Activated naive CD4-positive, alpha-beta T cell treated with anti-CD3 and anti-CD28 coated beads, Interleukin-2, amount 50 U/mL, for 16 hours (primary cell): ENCODE measurements around the gene EIF3F.

Experiments used
- DNase-seq: peaks from one replicate; pipeline ENCODE4 v3.0.0-alpha.2; 2020

Gene EIF3F

DNA sequence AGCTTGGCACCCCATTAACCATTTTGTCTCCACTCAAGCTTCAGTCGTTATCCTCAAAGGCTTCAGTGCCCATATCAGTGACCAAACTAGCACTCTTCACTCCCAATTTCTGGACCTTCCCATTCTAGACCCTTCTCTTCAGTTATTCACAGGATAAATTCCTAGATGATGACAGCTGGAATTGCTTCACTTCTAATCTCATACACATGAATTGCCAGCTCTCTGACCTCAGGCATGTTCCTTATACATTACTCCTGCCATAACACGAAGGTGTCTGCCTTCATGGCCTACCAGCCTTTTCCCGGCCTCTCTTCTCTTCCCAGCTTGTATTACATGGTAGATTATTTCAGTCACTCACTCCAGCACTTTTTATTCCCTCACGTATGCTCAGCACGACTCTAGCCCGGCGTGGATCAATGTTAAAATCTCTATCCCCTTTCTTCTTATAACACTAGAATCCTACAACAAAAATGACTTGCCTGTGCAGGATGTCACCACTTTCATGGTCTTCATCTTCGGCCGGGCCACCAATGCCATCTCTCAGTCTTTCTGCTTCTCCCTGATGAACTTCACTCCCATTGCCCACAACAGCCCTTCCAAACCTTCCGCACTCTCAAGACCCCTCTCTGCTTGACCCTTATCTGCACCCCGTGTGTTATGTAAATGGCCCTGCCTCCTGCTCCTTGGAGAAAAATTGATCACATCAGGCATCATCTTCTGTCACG, 36.9 kb downstream of the EIF3F start:
- DNase-seq: no peak

DNA sequence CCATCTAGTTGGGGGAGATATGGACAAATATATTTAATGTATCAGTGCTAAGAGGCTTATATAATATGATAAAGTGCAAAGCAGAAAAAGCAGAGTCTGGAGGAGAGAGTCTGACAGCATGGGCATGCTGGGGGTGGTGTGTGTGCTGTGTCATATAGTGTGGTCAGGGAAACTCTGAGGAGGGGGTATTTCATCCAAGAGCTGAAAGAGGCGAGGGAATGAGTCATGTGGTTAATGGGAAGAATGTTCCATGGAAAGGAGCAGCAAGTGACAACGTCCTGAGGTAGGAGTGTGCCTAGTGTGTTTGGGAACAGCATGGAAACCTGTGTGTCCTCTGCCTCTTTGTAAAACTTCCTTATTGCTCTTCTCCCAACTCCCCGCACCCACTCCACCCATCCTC, 38.0 kb downstream of the EIF3F start:
- no peak for DNase-seq

DNA sequence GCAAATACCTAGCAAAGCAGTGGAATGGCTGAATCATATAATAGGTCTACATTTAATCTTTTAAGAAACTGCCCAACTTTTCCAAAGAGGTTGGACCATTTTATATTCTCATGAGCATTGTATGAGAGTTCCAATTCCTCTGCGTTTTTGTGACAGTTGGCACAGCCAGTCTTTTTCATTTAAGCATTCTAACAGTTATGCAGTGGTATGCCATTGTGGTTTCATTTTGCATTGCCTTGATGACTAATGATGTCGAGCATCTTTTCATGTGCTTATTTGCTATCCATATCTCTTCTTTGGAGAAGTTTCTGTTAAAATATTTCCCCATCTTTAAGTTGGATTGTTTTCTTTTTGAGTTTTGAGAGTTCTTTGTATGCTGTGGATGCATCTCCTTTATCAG, 38.7 kb downstream of the EIF3F start:
- DNase-seq: no peak

DNA sequence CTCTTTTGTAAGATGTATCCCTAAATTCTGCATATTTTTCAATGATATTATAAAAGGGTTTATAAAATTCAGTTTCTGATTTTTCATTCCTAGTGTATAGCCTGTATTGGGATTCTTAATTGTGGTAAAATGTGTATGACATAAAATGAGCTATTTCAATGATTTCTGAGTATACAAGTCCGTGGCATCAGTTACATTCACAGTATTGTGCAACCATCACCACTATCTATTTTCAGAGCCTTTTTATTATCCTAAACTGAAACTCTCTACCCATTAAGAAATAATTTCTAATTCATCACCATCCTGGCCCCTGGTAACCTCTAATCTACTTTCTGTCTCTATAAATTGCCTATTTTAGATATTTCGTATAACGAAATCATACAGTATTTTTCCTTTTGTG, 39.8 kb downstream of the EIF3F start:
- no peak for DNase-seq

DNA sequence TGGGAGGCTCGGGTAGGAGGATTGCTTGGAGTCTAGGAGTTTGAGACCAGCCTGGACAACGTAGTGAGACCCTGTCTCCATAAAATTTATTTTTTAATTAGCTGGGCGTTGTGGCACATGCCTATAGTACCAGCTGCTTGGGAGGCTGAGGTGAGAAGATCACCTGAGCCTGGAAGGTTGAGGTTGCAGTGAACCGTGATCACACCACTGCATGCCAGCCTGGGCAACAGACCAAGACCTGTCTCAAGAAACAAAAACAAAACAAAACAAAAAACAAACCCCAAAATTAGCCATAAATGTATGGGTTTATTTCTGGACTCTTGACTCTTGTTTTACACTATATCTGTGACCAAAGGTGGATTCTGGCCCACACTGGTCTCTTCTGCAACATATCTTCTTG, 41.6 kb downstream of the EIF3F start:
- DNase-seq: no peak

DNA sequence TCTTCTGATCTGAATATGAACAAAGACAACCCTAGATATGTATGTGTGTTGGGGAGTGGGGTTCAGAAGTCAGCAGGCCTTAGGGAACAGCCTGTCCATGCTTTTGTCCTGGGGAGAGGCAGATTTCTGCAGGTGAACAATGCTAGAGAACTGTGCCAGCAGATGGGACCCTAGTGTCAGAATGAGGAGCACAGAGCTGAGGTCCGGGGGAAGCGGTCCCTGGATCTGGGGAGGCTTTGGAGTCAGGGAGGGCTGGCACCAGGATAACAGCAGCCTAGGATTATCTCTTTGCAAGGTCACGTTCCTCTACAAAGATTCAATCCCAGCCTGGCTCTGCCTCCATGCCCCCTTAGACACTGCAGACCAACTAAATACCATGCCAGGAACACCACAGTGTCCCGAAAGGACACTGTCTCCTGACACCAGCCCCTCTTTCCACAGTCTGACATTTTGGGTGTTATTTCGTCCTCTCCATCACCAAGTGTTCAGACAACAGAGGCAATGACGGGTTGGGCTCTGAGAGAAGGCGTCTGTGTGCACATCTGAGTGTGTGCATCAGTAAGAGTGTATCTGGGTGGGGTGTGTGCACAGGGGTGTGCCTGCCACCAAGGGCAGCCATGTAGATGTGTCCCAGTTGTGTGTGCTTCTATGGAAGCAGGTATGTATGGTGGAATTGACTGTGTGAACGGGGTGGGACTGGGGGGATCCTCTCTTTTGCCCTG, 43.5 kb downstream of the EIF3F start:
- no peak for DNase-seq

DNA sequence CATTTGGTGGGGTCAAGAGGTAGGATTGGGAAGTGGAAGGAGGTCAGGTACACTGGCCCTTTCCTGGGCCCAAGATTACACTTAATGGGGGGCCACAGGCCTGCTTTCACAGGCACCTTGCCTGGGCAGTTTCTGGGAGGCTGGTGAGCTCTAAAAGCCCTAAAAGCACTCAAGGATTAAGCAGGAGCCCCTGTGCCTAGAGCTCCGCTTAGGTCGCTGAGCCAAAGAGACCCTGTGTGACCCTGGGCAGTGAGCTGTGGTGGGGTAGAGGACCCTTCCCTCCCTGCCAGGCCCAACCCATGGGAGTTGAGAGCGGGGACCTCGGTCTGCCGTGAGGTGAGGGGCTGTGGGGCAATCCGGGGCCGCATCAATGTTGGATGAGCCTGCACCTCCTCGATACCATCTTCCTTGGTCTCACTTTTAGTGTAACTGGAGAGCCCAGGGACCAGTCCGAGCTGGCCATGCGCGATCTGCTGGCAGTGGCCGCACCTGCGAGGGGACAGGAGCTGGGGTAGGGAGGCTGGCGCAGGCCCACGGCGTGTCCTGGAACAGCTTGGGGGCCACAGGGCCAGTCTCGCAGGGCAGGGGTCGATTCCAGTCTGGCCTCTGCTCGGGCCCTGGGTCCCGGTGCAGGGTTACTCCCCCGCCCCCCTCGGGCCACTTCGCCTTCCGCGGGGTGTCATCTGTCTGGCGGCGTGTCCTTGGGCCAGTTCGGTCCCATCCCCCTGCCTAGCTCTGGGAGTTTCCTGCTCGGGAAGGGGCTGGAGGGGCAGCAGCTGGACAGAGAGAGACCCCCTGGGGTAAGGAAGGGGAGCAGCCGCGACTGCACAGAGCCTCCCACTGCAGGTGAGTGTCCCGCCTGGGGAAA, 44.3 kb downstream of the EIF3F start:
- DNase-seq: no peak

DNA sequence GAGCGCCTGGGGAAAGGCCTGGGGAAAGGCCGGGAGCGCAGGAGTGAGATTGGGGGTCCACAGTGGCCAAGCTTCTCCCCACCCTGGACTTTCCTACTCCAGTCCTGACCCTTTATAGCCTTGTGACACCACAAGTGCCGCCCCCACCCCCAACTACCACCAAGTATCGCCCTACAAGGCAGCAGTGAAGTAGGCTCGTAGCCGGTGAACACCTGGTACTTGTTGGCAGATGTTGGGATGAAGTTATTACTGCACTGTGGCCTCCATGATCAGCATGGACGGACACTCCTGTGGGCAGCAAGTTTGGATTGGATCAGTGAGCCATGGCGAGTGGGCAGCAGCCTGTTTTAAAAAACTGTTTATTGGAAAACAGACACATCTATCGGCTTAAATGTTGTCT, 45.0 kb downstream of the EIF3F start:
- no peak for DNase-seq

DNA sequence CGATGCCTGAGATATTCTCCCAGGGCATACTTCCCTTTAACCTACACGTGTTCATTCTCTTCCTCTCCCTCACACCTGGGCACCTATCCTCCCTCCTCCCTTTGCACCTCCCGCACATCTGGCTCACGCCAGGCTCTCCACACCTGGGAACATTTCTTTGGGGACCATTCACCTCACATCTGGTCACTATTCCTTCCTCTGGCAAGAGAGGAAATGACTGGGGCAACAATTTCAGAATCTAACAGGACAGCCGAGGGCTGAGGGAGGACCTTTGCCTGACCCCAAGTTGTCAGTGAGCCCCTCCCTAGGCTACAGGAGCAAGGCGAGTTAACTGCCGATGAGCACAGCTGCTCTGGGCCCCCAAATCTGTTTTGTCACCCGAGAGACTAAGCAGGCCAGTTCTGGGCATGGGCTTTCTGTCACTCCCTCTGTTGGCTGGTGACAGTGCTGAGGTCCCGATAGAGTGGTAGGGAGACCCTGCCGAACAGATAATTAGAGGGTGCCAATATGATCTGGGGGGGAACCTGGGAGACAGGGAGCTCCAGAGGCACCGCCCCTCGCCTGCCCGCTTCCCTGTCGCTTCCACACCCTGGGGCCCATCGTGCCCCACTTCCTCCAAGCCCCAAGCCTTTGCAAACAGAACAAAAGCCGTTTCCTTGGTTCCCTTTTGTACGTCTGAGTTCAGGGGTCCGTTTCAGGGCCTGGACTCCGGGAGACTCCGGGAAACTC, 45.6 kb downstream of the EIF3F start:
- no peak for DNase-seq

DNA sequence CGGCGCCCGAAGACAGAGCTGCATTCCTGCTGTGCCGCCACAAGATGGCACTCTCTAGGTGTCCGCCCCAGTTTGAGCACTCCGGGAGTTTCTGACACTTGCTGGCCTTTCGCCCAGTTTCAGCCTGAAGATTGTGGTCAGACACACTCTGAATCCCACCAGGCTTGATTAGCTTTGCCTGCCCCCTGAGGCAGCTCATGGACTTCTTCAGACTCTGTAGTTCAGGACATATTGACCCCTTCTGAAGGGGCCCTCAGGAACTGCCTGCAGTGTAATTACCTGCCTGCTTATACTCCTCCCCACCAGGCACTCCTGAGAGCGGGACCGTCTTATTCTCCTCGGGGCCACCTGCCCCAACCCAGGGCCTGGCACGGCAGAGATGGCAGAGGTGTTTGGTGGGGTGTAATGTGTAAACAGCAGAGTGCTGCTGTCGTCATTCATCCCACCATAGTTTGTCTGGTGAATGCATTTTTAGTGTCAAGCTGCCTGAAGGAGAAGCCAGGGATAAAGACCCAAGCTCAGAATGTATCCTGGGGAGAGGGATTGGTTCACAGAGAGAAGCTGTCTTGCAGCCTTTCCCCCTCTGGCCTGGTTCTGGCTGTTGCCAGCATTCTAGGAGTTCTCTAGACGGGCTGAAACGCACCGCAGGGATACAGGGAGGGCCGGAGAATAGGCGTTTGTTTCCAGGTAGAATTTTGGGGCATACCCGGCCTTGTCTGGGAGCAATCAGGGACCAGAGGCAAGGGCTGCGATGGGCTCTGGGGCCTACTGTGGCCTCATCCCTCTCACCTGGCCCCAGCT, 46.4 kb downstream of the EIF3F start:
- peak; percentile 38 for DNase-seq

DNA sequence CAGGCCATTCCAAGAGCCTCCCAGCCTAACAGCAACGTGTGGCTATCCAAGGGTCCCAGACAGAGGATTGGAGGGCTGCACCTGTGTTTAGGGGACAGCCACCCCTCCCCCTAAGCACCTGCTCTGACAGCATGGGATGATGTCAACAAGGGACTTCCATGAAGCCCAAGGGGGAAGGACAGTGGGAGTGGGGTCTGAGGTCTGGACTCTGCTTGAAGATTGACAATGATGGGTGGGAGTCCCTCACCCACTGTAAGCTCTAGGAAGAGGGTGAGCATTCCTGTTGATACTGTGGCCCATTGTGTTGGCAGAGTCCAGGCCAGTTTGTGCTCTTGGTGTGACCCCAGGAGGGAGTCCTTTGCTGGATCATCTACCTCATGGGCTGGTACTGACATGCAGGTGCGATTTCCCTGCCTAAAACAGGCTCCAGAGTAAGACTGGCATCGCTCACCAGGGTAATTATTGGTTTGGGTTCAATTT, 47.0 kb downstream of the EIF3F start:
- no peak for DNase-seq

DNA sequence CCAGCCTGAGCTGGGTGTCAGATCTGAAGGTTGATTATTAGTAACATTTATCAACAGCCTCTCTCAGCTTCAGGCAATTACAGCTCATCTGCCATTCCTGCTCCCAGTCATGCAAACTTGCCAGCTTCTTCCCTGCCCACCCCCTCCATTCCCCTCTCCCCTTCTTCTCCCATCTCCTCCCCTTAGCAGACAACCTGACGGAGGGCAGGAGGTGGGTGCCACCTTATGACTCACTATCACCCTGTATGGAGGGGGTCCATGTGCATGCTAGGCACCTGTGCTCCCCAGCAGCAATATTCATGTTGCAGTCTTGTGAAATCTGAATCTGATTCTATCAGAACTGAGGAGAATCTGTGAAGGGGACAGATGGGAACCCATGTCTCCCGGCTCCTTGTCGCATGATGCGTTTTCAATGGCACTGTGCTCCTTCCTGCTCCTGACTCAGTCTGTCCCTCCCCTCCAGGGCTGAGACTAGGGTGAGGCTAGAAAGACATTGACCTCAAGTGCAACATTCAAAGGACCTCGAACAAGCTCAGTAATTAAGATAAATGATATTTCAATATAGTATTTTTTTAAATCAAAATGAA, 47.6 kb downstream of the EIF3F start:
- no peak for DNase-seq

DNA sequence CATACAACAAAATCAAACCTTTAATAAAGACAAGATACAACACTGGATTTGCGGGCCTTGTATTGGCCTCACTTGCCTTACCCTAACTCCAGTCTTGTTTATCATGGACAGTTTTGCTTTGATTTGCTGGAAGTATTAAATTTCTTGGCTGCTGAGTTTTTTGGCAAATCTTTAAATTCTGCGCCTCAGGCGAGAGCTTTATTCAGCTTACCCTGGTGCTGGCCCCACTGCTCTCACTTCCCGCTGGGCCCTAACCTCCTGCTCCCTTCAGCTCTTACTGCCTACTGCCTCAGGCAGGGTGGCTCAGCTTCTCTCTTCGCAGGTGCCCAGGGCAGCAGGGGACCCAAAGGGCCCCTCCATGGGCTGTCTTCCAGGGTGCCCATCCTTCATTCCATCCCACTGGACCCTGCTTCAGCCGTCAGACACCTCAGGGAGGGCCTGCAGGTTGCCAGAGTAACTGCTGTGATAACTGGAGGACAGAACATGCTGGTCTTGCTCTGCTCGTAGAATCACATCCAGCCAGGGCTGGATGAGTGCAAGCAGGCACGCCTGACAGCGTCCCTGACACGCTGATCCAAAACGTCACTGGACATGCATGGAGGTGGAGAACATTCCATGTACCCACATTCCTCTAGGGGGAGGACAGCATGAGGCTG, 48.2 kb downstream of the EIF3F start:
- DNase-seq: no peak

DNA sequence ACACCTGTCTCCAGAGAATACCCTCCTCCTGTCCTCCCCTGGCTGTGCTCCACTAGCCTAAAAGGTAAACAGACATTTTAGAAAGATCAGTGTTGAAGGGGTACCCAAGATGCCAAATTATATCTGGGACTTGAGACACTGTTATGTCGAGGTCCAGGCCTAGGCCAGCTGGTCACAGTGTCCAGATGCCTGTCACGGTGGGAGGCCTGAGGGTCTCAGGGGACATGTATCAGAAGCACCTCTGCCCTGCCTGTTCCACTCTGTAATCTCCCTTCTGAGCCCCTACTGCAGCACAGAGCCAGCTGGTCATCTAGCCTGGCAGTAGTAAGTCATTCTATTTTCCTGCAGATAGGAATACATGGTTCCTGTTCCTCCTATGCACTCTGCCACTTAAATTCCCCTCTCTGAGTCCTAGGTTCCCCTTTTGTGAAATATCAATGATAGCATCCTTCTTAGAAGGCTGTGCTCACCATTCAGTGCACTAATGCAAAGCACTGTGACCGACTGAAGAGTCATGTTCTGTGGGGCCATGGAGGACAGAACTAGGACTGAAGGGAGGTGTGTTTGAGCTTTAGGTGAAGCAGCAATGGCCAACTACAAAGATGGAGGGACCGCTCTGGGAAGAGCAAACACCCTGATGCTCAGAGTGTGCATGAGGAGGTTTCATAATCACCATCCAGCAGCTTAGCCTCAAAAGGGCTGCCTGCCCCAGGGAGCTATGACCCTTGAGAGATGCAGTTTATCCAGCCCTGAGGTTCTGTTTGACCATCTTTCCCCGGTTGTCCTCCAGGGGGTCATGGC, 49.1 kb downstream of the EIF3F start:
- no peak for DNase-seq

DNA sequence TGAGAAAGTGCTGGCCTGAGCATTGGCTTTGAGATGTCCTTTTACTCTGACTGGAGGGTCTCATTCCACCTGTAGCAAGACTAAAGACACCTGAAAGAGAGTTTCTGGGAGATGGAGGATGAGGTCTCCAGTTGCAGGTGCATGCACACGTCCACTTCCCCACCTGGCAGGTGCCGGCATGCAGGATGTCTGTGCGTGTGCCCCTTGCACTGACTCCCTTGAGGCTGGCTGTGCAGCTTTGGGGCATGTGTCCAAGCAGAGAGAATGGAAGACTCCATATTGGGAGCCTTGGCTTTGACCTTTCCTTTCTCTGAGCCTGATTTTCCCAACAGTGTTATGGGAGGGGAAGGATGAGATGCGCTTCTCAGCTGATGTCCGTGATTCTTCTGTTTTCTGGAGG, 49.8 kb downstream of the EIF3F start:
- DNase-seq: no peak

DNA sequence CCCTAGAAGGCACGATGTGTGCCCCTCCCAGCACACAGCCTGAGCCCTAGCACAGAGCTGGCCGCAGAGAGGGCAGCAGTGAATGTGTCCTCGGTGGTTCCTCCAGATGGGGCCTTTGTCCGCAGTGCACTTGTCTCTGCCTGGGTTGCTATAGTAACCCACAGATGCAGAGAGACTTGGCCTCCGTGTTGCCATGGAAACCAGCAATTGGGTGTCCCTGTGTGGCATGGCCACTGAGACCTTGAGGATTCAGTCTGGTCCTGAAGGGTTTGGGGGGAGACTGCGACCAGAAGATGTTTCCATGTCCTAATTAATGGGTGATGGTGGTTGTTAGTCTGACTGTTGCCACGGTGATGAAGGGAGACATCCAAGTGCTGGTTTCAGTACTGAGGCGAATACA, 51.3 kb downstream of the EIF3F start:
- DNase-seq: no peak

DNA sequence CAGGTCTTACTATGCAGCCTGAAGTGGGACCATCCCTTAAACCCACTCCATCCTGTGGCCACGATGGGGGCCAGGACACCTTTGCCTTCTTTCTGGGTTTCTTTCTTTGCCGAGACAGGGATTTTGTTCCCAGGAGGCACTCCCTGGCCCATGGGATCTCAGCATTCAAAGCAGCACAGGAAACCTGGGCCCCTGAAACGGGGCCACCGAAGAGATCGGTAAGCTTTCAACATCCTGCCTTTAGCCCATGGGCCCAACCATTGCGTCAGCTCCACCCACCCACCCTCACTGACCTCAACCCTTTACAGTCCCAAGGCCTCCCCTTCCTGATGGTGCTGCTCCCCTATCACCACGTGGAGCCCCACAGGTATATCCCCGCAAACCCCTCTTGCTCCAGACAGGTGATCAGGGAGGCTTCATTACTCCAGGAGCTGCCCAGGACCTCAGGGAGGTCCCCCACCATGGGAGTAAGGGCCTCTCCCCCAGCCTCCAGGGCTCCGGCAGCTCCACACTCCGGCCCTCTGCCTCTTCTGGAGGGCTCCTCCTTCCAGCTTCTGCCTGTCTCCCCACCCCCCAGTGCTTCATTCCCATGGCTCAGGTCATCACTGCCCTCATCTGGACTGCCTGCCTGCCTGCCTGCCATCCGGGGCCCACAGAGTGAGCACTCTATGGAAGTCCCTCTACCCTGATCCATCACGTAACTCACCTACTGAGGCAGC, 51.8 kb downstream of the EIF3F start:
- DNase-seq: no peak

DNA sequence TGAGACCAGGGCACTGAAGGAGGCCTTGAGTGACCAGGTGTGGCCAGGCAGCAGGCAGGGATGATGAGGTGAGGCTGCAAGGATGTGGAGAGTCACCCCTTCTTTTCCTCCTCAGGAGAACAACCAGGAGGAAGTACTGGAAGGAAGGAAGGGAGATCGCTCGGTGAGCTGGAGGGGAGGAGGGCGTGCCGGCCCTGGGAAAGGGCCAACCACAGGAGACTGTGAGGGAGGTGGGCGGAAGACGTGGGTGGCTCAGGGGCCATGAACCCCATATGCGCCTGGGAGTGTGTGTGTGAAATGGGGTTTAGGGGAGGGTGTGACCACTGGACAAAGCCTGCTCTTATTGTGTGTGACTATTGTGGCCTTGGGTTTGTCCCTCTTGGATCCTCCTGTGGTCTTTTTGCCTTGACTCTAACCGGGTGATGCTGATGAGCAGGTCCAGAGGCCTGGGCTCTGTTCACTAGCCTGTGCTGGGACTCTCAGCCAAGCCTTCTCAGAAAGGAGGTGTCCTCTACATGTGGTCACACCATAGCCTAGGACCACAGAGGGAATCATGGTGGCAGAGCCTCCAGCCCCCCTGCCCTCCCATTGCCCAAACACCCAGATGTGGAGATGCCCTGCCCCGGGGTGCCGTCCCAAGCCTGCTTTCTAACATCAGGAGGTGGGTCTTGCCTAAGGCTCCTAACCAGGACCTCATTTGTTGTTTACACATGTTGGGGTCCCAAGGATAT, 52.6 kb downstream of the EIF3F start:
- DNase-seq: no peak
